H1 (cell line): ENCODE data around the gene RABL6. TPM values are rescaled to one million over a fixed set of nuclear protein-coding genes. Genes with fewer than 3 reads are reported as not detected.
A peak's percentile ranks its signal among the peaks of the same experiment; 100 is the strongest.

ENCODE experiments used
- CHD7 ChIP-seq: fragments of 300-600 bp; sonication (generic); IDR thresholded peaks from 2 replicates; pipeline ENCODE4 v1.7.1; 2012; ENCODE audit warnings: low read length, moderate library complexity, mild to moderate bottlenecking, inconsistent platforms; ENCODE audit not compliant: insufficient replicate concordance
- CREB1 ChIP-seq: IDR thresholded peaks from 2 replicates; pipeline ENCODE4 v1.6.1; 2012; ENCODE audit warnings: inconsistent platforms
- EZH2 ChIP-seq: fragments of 200-600 bp; sonication (generic); IDR thresholded peaks from 2 replicates; pipeline ENCODE4 v1.7.1; 2012; ENCODE audit warnings: low read depth, mild to moderate bottlenecking, moderate library complexity, low read length, inconsistent platforms; ENCODE audit not compliant: severe bottlenecking
- JUND ChIP-seq: IDR thresholded peaks from 2 replicates; pipeline ENCODE4 v1.6.1; 2011; ENCODE audit warnings: mild to moderate bottlenecking, improper control_type of control experiment, low read length
- MAX ChIP-seq: IDR thresholded peaks from 2 replicates; pipeline ENCODE4 v1.6.1; 2012; ENCODE audit warnings: inconsistent platforms
- RAD21 ChIP-seq, 2 experiments: IDR thresholded peaks in 1 of 2; conservative IDR thresholded peaks in 1 of 2; 2 replicates each; pipeline ENCODE4 v1.6.1; 2011; ENCODE audit warnings: low read depth in 2 of 2, low read length in 2 of 2, improper control_type of control experiment in 1 of 2, inconsistent platforms in 1 of 2, mild to moderate bottlenecking in 1 of 2, moderate library complexity in 1 of 2
- SIN3A ChIP-seq, 2 experiments: IDR thresholded peaks in 1 of 2; conservative IDR thresholded peaks in 1 of 2; 2 replicates each; pipeline ENCODE4 v1.6.1; 2011 to 2012; ENCODE audit warnings: low read length in 2 of 2, improper control_type of control experiment in 1 of 2, low read depth in 1 of 2, mild to moderate bottlenecking in 1 of 2
- YY1 ChIP-seq: IDR thresholded peaks from 2 replicates; pipeline ENCODE4 v1.6.1; 2011; ENCODE audit warnings: low read depth, mild to moderate bottlenecking, low read length
- polyA plus RNA-seq, 7 experiments: library from polyadenylated mRNA; depleted of rRNA in 3 of 7; stranded (reverse) in 5 of 7; unstranded in 2 of 7; fragments of >200 nt in 5 of 7; fragments of 200-250 nt in 2 of 7; gene quantifications; 1 replicate in 5 of 7; 2 replicates in 1 of 7; 4 replicates in 1 of 7; pipeline versions ENCODE4 v1.2.1 to v1.2.3, GENCODE V29; 2011 to 2013; ENCODE audit warnings: missing spikeins in 2 of 7, mixed read lengths in 2 of 7
- total RNA-seq: library from RNA; stranded (reverse); fragmentation: NEBNext Ultra II Directional; extraction: Animal tissue kit (Norgen Biotek cat#: 25700); gene quantifications from 2 replicates; pipeline ENCODE4 v1.2.1, GENCODE V29; 2021

RABL6 gene
- total and polyA plus RNA-seq, 2 of the 8 experiments (the other 6 are each of a cell fraction or from before 2014, with no cell fraction given), result 70.1 to 130 TPM

DNA sequence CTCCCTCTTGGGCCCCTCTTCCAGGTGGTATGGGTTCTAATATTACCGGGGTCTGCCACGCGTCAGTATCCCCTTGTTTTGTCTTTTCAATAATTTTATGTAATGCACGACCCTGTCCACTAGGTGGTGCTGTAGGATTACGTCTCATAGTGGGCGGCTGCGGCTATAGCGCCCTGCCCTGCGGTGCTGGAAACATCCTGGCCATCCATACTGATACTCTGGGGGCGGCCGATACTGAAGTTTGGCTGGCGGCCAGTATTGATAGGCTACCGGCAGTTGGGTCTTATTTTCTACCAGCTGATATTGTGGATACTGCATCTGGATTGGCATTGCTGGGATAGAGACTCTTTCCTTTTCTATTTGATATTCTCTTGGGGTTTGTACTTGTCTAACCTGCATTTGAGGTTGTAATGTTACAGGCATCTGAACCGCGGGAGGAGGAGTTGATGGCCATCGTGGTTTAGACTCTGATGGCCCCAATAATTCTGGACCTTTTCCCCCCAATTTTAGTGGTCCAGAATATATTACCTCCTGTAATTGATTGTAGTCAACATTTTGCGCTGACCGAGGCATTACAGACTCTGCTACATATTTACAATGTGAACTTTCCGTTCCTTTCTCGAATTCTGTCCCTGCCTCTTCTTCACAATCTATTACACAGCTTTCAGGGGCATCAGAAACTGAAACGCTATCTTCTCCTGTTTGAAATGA is 19.9 kb upstream of the RABL6 start (continued):
- TF ChIP-seq CHD7 (no peak), MAX (0 out of 2 replicates have a peak, but pooled peaks have one; percentile 22), RAD21 (IDR thresholded peaks at IDR 0.05 in 1 of 2, conservative IDR thresholded peaks at IDR 0.05 in 1 of 2; ENCODE audit: low read depth in 2 of 2, low read length in 2 of 2) (peak; percentile 94 to 97), EZH2 (no peak), CREB1 (peak; percentile 55), SIN3A (conservative IDR thresholded peaks at IDR 0.05 in 1 of 2, IDR thresholded peaks at IDR 0.05 in 1 of 2; ENCODE audit: low read depth in 1 of 2, low read length in 2 of 2) (0 out of 4 replicates have a peak, but pooled peaks of 1 of the 2 experiments have one; percentile 37), YY1 (peak; percentile 58; the same call in 1 of the 2 replicates), JUND (no peak)
